Dedifferentiated amniotic fluid mesenchymal stem cell (primary cell): Measurements from ENCODE around the gene FOSL2.
A peak's percentile ranks its signal among the peaks of the same experiment; 100 is the strongest.

Source experiments
- DNase-seq: peaks from one replicate; pipeline ENCODE4 v3.0.0-alpha.2; 2016; ENCODE audit errors: extremely low spot score

Gene FOSL2

DNA sequence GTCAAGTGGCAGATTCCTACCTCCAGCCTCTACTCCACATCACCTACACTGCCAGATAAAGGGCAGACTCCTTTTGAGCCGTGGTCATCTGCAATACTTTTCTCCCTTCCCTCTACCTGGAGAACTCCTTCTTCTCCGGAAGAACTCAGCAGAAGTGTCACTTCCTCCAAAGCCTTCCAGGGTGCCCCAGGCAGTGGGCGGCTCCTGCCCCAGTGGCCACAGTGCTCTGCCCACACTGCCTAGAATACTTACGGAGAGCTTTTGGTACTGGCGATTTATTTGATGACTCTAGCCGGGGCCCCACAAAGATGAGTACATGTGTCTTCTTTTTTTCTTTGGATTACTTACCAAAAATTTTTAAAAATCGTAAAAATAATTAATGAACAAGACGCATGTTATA lies 39.7 kb downstream of the FOSL2 start:
- no peak for DNase-seq

DNA sequence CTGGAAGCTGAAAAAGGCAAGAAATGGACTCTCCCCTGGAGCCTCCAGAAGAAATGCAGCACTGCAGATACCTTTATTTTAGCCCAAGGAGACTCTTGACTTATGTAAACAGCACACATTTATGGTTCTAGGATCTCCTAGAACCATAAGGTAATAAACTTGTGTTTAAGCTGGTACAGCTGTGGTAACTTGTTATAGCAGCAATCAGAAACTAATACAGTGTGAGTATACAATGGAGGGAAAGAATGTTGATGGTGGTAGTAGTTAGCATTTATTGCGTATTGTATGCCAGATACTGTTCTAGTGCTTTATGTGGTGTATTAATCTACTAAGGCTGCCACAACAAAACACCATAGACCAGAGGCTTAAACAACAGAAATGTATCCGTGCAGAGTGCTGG lies 40.6 kb downstream of the FOSL2 start:
- DNase-seq: no peak

DNA sequence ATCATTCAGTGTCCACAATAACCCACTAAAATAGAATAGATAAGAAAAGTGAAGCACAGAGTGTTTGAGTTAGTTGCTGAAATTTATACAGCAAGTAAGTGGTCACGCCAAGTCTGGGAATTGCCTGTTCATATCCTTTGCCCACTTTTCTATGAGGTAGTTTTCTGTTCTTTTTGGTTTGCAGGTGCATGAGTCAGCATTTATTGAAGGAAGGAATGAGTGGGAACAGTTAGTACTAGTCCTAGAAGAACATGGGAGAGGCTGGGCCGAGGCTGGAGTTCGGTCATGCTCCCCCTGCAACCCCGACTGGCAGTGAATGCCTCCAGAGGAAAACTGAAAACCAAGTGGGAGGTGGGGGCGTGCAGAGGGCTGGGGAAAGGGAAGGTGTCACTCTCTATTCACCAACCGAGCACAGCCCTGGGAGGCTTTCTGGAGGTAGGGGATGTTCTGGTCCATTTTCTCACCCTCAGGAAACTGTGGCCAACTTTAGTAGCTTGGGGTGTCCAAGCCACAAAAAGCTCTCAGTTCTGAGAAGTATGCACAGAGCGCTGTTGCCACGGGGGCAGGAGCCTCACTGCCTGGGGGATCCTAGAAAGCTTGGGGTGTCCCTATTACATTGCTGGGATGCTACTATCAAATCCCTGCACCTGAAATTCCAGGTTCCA lies 41.4 kb downstream of the FOSL2 start:
- DNase-seq: no peak

DNA sequence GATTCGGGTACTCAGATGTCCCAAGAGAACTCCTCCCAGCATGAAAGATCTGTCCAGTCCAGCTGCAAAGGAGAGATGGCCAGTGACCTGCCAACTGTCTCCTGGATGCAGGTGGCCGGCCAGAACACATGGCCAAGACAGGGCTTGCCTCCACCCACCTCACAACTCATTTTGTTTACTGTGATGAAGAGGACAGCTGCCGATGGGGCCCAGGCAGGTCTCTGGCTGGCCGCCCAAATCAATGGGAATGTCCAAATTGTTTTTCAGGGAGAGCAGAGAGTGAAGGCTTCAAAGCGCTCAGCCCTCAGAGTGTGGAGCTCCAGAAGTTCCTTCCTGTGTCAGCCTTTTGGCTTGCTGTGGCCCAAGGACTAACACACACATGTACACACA lies 41.9 kb downstream of the FOSL2 start:
- no peak for DNase-seq

DNA sequence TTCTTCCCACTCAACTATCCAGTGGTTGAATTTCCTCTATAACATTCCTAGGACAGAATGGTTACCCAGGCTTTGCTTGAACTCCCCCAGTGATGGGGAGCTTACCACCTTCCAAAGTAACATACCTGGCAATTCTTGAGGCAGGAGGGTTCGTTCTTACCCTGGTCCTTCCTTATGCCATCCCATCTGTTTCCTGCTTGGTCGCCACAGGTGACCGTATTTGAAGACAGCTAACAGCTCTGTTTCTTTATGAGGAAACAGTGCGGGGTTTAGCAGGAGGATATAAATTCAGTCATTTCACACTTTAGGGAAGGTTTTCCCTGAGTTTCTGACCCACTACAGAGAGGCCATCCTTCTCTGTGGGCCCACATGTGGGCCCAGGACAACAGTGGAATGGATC lies 42.6 kb downstream of the FOSL2 start:
- no peak for DNase-seq

DNA sequence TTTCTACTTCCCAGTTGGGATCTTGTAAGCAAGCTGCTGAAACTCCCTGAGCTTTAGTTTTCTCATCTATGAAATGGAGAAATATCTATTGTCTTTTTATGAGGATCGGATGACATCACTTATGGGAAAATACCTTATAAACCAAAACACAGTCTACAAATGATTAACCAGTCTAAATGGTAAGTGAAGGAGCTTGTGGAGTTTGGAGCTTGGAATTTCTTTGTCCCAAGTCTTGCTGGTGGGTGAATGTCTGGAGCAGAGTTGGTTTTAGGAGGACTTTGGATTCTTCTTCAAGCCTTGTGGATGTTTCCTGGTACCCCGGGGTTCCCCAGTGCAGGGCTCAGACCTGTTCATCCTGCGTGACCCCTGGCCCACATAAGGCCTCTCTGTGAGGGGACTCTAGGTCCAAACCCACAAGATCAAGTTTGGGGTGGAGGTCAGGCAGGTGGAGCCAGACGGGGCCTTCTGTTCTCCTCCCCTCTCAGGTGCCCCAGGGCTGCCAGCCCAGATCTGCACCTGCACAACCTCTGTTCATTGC lies 43.2 kb downstream of the FOSL2 start:
- DNase-seq: no peak

DNA sequence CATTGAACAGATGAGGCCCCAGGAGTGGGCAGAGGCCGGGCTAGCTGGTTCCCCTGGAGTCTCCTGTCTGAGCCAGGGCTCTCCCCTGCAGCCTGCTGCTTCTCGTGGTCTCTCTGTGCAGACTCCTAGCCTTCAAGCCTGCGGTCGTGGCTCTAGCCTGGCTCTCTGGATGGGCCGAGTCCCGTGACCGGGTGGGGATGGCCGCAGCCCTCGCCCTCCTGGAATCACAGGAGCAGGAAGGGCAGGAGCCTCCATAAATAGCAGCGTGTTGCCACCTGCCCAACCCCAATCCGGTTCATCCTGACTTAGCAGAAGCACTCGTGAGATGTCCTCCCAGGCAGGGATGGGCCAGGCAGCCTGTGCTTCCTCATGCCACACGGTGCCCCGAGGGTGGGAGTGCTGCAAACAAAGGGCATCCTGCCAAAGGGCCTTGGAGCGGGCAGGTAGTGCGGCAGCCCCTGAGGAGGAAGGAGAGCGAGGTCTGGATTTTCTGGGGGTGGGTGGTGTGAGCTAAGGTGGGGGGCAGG lies 43.9 kb downstream of the FOSL2 start:
- no peak for DNase-seq

DNA sequence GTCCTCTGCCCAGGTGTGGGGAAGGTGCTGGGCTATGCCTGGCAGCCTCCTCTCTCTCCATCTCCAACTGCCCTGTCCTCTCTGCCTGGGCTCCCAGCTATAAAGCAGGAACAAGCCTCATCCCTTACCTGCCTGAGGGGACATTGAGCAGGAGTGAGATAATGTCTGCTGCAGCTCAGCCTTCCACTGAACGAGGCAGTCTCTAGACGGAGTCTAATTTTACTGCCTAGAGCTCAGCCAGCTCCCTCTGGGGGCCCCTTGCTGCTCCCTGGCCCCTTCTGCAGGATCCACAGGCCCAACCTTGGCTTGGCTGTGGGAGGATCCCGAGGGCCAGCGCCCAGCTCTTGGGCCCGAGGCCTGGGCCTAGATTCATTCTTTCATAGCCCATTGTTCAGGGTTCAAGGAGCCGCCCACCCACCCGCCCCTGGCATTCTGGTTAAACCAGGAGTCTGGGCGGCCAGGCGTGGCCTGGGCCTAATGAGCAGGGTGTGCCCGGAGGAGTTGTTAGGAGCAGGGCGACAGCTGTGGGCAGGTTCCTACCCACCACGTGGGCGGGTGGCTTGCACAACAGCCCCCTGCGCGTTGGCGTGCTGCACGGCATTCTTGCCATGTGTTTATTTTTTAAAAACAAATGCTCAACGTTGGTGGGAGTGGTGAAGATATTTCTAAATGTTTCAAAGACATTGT lies 44.6 kb downstream of the FOSL2 start:
- no peak for DNase-seq

DNA sequence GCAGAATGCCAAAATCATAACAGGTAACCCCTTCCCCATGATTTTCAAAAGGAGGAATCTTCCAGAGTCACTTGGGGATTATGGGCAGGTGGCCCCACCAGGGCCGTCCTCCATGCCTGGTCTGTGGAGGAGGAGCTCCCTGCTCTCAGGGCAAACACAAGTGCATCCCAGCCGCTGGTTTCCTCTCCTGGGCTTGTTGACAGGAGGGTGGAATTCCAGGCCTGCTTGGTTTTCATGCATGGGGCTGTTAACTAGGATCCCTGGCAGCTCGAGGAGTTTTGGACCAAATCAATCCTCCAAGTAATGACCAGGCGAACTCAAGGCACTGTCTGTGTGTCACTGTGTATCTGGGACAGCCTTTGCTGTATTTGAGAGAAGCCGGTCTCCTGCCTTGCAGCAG lies 45.3 kb downstream of the FOSL2 start:
- DNase-seq: no peak

DNA sequence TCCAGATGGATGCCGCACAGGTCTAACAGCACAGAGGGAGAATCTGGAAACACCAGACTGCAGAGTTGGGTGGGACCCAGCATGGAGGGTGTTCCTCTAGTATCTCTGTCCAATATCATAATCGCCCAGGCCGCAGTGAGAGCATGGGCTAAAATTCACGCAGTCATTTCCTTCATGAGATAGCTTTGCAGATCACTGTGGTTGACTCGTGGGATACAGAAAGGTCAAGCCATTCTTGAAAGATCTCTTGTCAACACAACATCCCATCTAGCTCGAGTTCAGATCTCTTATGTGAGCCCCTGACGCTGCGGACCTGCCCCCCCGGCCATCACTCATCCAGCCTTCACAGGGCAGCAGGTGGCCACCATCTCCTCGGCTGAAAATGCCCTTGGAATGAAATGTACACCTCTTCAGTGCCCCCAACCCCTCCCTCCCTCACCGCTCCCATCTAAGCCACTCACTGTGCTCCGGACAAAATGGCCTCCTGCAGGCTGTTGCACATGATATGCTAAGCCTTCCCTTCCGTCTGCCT lies 45.9 kb downstream of the FOSL2 start:
- DNase-seq: no peak

DNA sequence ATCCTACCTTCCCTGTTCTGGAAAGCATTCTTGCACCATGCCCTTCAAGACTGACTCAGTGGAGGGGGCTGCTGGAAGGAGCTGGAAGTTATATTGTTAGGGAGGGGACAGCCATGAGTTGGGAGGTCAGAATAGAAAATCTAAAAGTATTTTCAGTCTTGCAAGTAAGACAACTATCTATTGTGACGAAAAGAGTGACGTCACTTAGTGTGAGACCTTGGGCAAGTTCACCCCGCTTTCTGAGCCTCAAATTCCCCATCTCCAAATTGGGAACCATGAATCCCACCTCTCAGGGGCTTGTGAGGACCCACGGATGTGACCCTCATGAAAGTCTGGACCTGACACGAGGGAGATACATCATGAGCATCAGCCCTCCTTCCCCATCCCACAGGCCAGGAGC lies 46.5 kb downstream of the FOSL2 start:
- no peak for DNase-seq

DNA sequence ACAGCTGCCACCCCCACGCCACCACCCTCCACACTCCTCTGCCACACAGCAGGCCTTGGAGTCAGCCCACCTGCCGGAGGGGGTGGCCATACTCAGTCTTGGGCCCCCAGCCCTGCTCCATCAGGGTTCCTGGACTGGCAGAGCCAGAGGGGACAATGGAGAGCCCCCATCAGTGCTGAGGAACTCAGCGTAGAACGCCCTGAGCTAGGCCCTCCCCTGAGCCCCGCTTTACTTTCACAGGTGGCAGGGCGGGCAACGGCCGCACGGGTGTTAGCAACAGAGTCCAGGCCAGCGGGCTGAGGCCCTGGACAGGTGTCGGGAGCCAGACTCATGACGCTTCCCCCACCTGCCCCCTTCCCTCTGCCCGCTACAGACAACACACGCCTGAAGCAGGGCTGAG lies 47.1 kb downstream of the FOSL2 start:
- DNase-seq: no peak

DNA sequence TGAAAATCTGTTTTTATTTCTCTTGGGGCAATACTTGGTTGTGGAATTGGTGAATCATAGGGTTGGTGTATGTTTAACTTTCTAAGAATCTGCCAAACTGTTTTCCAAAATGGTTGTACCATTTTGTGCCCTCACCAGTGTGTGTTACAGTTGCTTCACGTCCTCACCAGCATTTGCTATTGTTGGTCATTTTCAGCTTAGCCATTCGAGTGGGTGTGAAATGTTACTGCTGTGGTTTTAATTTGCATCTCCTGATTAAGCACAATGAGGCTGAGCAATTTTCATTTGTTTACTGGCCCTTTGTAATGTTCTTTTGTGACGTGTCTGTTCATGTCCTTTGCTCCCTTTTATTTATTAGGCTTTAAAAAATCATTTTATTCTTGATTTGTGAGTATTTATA lies 49.7 kb downstream of the FOSL2 start:
- DNase-seq: no peak

DNA sequence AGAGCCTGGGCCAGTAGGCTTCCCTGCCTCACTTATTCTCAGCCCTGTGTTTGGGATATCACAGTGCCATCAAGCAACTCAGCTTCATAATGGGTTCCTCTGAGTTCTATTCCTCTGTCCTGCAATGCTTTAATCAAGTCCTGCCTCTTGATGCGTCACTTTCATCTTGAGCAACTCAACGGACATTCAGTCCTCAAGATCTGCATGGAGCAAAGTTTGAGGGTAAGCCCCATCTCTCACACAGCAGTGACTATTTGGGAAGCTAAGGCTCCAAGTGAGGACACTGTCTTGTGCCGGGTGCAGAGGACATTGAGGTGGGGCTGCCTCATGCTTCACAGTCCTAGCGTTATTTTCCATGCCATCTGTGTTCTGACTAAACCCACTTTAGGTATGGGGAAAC lies 52.3 kb downstream of the FOSL2 start:
- no peak for DNase-seq

DNA sequence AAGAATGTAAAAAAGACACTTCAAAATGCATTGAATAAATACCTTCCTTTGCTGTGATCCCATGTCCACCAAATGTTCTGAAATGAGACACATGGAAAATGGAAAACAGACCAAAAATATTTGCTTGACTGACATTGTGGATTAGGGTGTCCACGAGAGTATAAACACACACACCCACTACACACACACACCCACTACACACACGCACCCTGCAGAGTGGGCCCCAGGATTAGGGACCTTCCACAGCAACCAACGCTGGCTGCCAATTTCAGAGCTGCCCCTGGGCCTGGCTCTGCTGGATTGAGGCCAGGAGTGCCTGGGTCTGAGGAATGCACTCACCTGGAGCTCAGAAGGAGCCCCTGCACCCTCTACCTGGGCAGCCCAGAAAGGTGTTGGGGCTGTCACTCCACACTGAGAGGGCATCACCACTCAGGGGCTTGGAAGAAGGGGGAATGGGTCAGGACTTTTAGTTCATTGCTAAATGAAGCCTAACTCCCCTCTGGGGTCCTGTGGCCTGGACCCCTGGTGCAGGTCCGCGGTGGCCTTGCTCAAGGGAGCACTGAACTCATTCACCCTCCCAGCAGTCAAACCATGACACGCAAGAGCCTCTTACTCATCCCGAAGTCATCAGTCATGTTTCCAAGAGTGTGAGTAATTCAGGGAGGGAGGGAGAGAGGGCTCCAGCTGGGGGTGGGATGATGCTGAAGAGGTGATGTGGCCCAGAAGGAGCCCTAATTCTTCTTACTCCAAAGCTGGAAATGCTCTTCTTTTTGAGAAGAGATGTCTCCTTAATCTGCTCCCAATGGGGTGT lies 53.0 kb downstream of the FOSL2 start:
- peak; percentile 88 for DNase-seq

DNA sequence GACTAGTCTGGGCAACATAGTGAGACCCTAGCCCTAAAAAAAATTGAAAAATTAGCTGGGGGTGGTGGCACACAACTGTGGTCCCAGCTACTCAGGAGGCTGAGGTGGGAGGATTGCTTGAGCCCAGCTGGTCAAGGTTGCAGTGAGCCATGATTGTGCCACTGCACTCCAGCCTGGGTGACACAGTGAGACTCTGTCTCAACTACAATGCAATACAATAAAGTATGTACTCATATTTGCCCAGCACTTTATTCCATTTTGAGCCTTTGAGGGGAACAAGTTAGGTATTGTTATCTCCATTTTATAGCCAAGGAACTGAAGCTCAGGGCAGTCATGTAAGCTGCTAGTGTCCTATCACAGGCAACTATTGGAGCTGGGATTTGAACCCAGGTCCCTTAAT lies 53.9 kb downstream of the FOSL2 start:
- no peak for DNase-seq

DNA sequence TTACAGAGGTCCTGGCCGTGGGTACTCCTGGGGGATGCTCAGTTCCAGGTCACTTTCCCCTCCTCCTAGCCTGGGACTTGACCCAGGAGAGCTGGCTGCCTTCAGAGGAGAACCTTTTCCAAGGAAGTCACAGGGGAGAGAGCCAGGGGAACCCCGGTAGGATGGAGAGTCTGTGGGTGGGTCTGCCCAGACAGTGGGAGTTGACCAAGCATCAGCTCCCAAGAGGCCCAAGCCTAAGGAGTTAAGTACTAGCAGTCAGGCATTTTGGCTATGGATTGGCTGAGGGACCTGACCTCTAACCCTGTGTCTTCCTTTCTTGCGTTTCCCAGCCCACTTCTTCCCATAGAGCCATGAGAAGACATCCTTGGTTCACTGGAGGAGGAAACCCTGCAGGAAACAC lies 54.4 kb downstream of the FOSL2 start:
- DNase-seq: no peak

DNA sequence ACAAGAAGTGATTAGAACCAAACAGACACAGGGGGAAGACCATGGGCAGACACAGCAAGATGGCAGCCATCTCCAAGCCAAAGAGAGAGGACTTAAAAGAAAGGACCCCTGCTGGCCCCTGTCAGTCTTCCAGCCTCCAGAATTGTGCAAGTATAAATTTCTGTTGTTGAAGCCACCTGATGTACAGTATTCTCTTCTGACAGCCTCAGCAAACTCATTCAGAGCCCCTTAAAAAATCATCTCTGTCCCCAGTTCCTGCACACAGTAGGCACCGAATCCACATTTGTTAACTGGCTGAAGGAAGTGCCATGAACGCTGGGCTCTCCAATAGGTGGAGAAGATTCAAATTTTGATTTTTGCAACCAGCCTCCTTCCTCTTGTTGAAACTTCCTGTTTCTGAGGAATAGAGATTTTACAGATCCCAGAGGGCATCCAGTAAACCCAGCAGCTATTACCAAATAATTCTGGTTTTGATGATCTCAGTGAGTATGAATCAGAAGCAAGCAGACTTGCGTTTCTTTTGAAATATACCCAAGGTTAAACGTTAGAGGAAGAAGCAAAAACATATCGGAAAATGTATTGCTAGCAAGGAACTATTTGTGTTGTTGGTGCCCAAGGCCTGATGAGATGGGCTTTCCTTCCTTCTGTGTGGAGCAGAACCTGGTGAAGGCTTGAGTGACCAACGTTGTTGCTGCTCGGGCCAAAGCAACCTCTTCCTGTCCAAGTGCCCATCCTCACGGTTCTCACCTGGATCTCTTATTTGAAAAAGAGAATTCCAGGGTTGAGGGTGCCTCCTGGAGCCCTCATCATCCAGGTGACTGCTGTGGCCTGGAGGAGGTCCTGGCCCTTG lies 55.5 kb downstream of the FOSL2 start:
- DNase-seq: peak; percentile 58

DNA sequence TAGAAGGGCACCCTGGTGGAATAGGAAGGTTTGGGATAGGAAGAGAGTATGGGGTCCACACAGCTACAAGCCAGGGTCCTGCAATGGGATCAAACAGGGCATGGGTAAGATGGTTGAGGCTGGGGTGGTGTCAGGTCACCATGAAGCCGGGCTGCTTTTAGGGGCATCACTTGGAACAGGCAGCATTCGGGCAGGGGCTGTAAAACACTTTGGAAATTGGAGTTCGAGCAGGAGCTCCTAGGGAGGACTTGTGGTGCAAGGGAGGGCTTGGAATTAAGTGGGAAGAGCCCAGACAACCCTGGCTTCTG lies 56.1 kb downstream of the FOSL2 start:
- DNase-seq: no peak

DNA sequence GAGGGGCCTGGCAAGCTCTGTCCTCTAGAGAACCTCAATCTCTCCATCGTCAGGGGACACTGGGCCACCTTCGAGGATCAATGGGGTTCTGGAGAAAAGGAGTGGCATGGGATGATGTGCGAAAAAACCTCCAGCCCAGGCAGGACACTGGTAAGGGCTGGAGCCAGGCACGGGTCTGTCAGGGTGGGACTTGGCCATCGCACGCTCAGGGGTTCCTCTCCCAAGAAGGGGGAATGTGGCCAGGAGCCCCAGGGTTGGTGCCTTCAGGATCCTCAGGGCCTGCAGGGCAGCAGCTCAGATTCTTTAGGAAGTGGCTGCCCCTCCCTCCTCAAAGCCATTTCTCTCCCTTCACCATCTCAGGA lies 56.4 kb downstream of the FOSL2 start:
- DNase-seq: no peak
